HEK293 (cell line): ENCODE measurements around the gene COTL1.

Source experiments
- CTCF ChIA-PET: fragments of 350-600 bp; formaldehyde crosslinking; extraction: SDS; loops from one replicate; lab custom pipeline; 2021; ENCODE audit warnings: antibody characterized with exemption; lab: Yijun Ruan, JAX
- POLR2A ChIA-PET: fragments of 300-600 bp; formaldehyde crosslinking; extraction: SDS; loops from one replicate; lab custom pipeline; 2020; ENCODE audit warnings: antibody characterized with exemption, inconsistent platforms; lab: Yijun Ruan, JAX
- H3K27ac ChIP-seq: fragments of 200-500 bp; sonication (Bioruptor generic); 2 replicates; pipeline ENCODE4 v1.5.1; 2014; ENCODE audit warnings: low read depth, low read length, control low read depth, inconsistent platforms; ENCODE audit errors: extremely low read depth
- H3K36me3 ChIP-seq, 2 experiments: fragments of 200-500 bp in 1 of 2; sonication (Bioruptor generic) in 1 of 2; 1 replicate in 1 of 2; 2 replicates in 1 of 2; pipeline ENCODE4 v1.5.1; 2014 to 2017; ENCODE audit warnings: inconsistent platforms in 2 of 2, low read length in 2 of 2; ENCODE audit not compliant: control insufficient read depth in 2 of 2, insufficient read depth in 1 of 2
- H3K4me1 ChIP-seq: fragments of 200-500 bp; sonication (Bioruptor generic); 2 replicates; pipeline ENCODE4 v1.5.1; 2014; ENCODE audit warnings: mild to moderate bottlenecking, low read length, inconsistent platforms; ENCODE audit not compliant: control insufficient read depth, insufficient read depth
- H3K4me3 ChIP-seq: 2 replicates; pipeline ENCODE4 v1.5.1; 2011; ENCODE audit warnings: low read depth, mild to moderate bottlenecking, control low read depth, low read length, moderate library complexity
- H3K9me3 ChIP-seq: fragments of 200-500 bp; sonication (Bioruptor generic); 2 replicates; pipeline ENCODE4 v1.5.1; 2014; ENCODE audit warnings: low read depth, low read length, inconsistent platforms; ENCODE audit not compliant: control insufficient read depth, insufficient read depth
- BCL6B ChIP-seq: fragments of 450-650 bp; formaldehyde crosslinking; IDR thresholded peaks from 2 replicates; pipeline ENCODE4 v1.5.1; 2017; ENCODE audit warnings: missing biosample characterization, missing genetic modification characterization
- EGR2 ChIP-seq: fragments of 450-650 bp; formaldehyde crosslinking; IDR thresholded peaks from 2 replicates; pipeline ENCODE4 v1.5.1; 2016; ENCODE audit warnings: low read depth, missing biosample characterization, missing genetic modification characterization
- GLIS1 ChIP-seq: fragments of 450-650 bp; formaldehyde crosslinking; IDR thresholded peaks from 2 replicates; pipeline ENCODE4 v1.5.1; 2016; ENCODE audit warnings: missing biosample characterization, missing genetic modification characterization
- HOXA7 ChIP-seq: sonication (generic); formaldehyde crosslinking; IDR thresholded peaks from 2 replicates; pipeline ENCODE4 v1.8.1; 2022; ENCODE audit warnings: missing genetic modification reagents, borderline replicate concordance
- IKZF3 ChIP-seq: fragments of 450-650 bp; IDR thresholded peaks from 2 replicates; pipeline ENCODE4 v1.5.0; 2018; ENCODE audit warnings: missing biosample characterization, mild to moderate bottlenecking, missing genetic modification characterization, moderate library complexity
- KLF8 ChIP-seq: fragments of 450-650 bp; formaldehyde crosslinking; IDR thresholded peaks from 2 replicates; pipeline ENCODE4 v1.5.1; 2016; ENCODE audit warnings: missing biosample characterization, missing genetic modification characterization
- MEIS1 ChIP-seq: sonication (generic); formaldehyde crosslinking; IDR thresholded peaks from 2 replicates; pipeline ENCODE4 v1.8.1; 2022; ENCODE audit warnings: missing genetic modification reagents, mild to moderate bottlenecking, borderline replicate concordance
- OVOL3 ChIP-seq: fragments of 450-650 bp; formaldehyde crosslinking; IDR thresholded peaks from 2 replicates; pipeline ENCODE4 v1.5.1; 2016; ENCODE audit warnings: missing biosample characterization, missing genetic modification characterization
- SP7 ChIP-seq: fragments of 450-650 bp; formaldehyde crosslinking; IDR thresholded peaks from 2 replicates; pipeline ENCODE4 v1.5.1; 2016; ENCODE audit warnings: missing biosample characterization, missing genetic modification characterization
- ZBTB20 ChIP-seq: fragments of 450-650 bp; formaldehyde crosslinking; IDR thresholded peaks from 2 replicates; pipeline ENCODE4 v1.5.1; 2016; ENCODE audit warnings: missing biosample characterization, missing genetic modification characterization
- ZEB2 ChIP-seq: fragments of 450-650 bp; formaldehyde crosslinking; IDR thresholded peaks from 2 replicates; pipeline ENCODE4 v1.5.1; 2016; ENCODE audit warnings: missing biosample characterization, missing genetic modification characterization
- ZNF2 ChIP-seq: fragments of 450-650 bp; formaldehyde crosslinking; IDR thresholded peaks from 2 replicates; pipeline ENCODE4 v1.5.1; 2016; ENCODE audit warnings: missing biosample characterization, missing genetic modification characterization
- ZNF26 ChIP-seq: fragments of 450-650 bp; formaldehyde crosslinking; IDR thresholded peaks from 2 replicates; pipeline ENCODE4 v1.5.1; 2016; ENCODE audit warnings: missing biosample characterization, missing genetic modification characterization
- ZNF274 ChIP-seq, 2 experiments: fragments of 200-500 bp in 1 of 2; fragments of 450-650 bp in 1 of 2; sonication (Bioruptor generic) in 1 of 2; formaldehyde crosslinking in 1 of 2; IDR thresholded peaks; 2 replicates each; pipeline versions ENCODE4 v1.5.1 to v1.6.1; 2014 to 2016; ENCODE audit warnings: borderline replicate concordance in 1 of 2, inconsistent platforms in 1 of 2, low read length in 1 of 2, missing biosample characterization in 1 of 2, missing genetic modification characterization in 1 of 2
- ZNF280D ChIP-seq: fragments of 450-650 bp; formaldehyde crosslinking; IDR thresholded peaks from 2 replicates; pipeline ENCODE4 v1.5.1; 2016; ENCODE audit warnings: missing biosample characterization, missing genetic modification characterization
- ZNF366 ChIP-seq: fragments of 450-650 bp; formaldehyde crosslinking; conservative IDR thresholded peaks from 2 replicates; pipeline ENCODE4 v1.5.1; 2016; ENCODE audit warnings: missing biosample characterization, missing genetic modification characterization
- ZNF391 ChIP-seq: fragments of 450-650 bp; formaldehyde crosslinking; IDR thresholded peaks from 2 replicates; pipeline ENCODE4 v1.5.1; 2016; ENCODE audit warnings: low read depth, missing biosample characterization, missing genetic modification characterization, borderline replicate concordance
- ZNF394 ChIP-seq: fragments of 450-650 bp; formaldehyde crosslinking; IDR thresholded peaks from 2 replicates; pipeline ENCODE4 v1.5.1; 2016; ENCODE audit warnings: missing biosample characterization, missing genetic modification characterization, mild to moderate bottlenecking, moderate library complexity, borderline replicate concordance
- ZNF513 ChIP-seq: fragments of 450-650 bp; IDR thresholded peaks from 2 replicates; pipeline ENCODE4 v1.5.1; 2018; ENCODE audit warnings: missing biosample characterization, missing genetic modification characterization
- ZNF558 ChIP-seq: fragments of 450-650 bp; formaldehyde crosslinking; IDR thresholded peaks from 2 replicates; pipeline ENCODE4 v1.5.1; 2016; ENCODE audit warnings: missing biosample characterization, missing genetic modification characterization
- ZNF664 ChIP-seq: fragments of 450-650 bp; formaldehyde crosslinking; IDR thresholded peaks from 2 replicates; pipeline ENCODE4 v1.5.1; 2016; ENCODE audit warnings: missing biosample characterization, missing genetic modification characterization
- ZNF677 ChIP-seq: fragments of 450-650 bp; IDR thresholded peaks from 2 replicates; pipeline ENCODE4 v1.5.0; 2018; ENCODE audit warnings: missing biosample characterization, mild to moderate bottlenecking, missing genetic modification characterization, moderate library complexity
- ZSCAN4 ChIP-seq: fragments of 450-650 bp; formaldehyde crosslinking; IDR thresholded peaks from 2 replicates; pipeline ENCODE4 v1.5.1; 2017; ENCODE audit warnings: missing biosample characterization, missing genetic modification characterization

The COTL1 gene

GRCh38 chr16:84652566-84652965, 34.7 kb upstream of the COTL1 start:
- ChIA-PET POLR2A (no interaction called here), CTCF (interaction anchor here (1.2 to 1.4 kb wide), 2 partner anchors 19 to 30 kb away, joined by 3 to 4 read pairs; no protein-coding TSS in a partner anchor)
- peaks cover 4 to 53% of the 10 kb centered on the region in 2 experiments; a peak in 2 of 3 replicates for H3K36me3 ChIP-seq
- no peaks in the 10 kb centered on the region for H3K9me3 ChIP-seq
- no peaks in the 10 kb centered on the region for H3K4me1 ChIP-seq
- H3K27ac ChIP-seq, result no peak overlapping the region
- TF ChIP-seq SP7 (tag by site-specific recombination) (no peak), ZNF391 (no peak), ZSCAN4 (tag by site-specific recombination) (no peak), ZEB2 (tag by site-specific recombination) (no peak), HOXA7 (no peak), BCL6B (tag by site-specific recombination) (no peak), ZNF394 (tag by site-specific recombination) (no peak), MEIS1 (CRISPR knock-in tag) (no peak), EGR2 (no peak), ZNF366 (tag by site-specific recombination) (no peak), ZNF280D (no peak), ZNF677 (tag by site-specific recombination) (no peak), ZNF274 (IDR thresholded peaks at IDR 0.05; ENCODE audit: low read length) (no peak), ZNF274 (tag by site-specific recombination; IDR thresholded peaks at IDR 0.05; ENCODE audit: borderline replicate concordance) (no peak), ZNF558 (tag by site-specific recombination) (no peak), OVOL3 (tag by site-specific recombination) (no peak), ZBTB20 (no peak), ZNF2 (tag by site-specific recombination) (no peak), IKZF3 (no peak), GLIS1 (tag by site-specific recombination) (no peak)
- no peak overlapping the region for H3K4me3 ChIP-seq

GRCh38 chr16:84650062-84650991, 32.4 kb upstream of the COTL1 start:
- Histone ChIP-seq H3K9me3 (no peaks in the 10 kb centered on the region), H3K4me1 (no peaks in the 10 kb centered on the region), H3K36me3 (peaks cover 4 to 42% of the 10 kb centered on the region in 2 experiments; a peak in 2 of 3 replicates), H3K27ac (no peak overlapping the region), H3K4me3 (no peak overlapping the region)
- POLR2A ChIA-PET, result no interaction called here
- CTCF ChIA-PET, result interaction anchor here (0.6 to 1.5 kb wide), 5 partner anchors 22 to 492 kb away, joined by 3 to 6 read pairs (median 3); no protein-coding TSS in a partner anchor
- TF ChIP-seq ZNF26 (tag by site-specific recombination) (peak; percentile 92), ZNF513 (no peak), KLF8 (tag by site-specific recombination) (no peak), ZNF664 (tag by site-specific recombination) (peak; percentile 78)
